ENCODE results near the gene FOXD1. TPM values are rescaled to one million over a fixed set of nuclear protein-coding genes. Genes with fewer than 3 reads are reported as not detected.
A peak's percentile ranks its signal among the peaks of the same experiment; 100 is the strongest.

FOXD1 gene
- total and polyA plus RNA-seq, 2 of the 8 experiments (the other 6 are each of a cell fraction or from before 2014, with no cell fraction given): 0.11 to 1.1 TPM

- peak; percentile 53; the same call in 1 of the 2 replicates for TF ChIP-seq E2F6 (IDR thresholded peaks at IDR 0.05)
- no peak for TF ChIP-seq POLR2AphosphoS5 (IDR thresholded peaks at IDR 0.05; ENCODE audit: low read depth, low read length)
- TF ChIP-seq POLR2A (IDR thresholded peaks at IDR 0.05; ENCODE audit: control extremely low read depth in 1 of 2, low read depth in 2 of 2, low read length in 2 of 2): no peak
- peak; percentile 74 for TF ChIP-seq EZH2 (IDR thresholded peaks at IDR 0.05; ENCODE audit: low read depth, low read length, severe bottlenecking)
- TF ChIP-seq SP4 (IDR thresholded peaks at IDR 0.05; ENCODE audit: low read length): no peak
- TF ChIP-seq CBX5 (IDR thresholded peaks at IDR 0.05; ENCODE audit: low read depth, low read length): no peak
- peak; percentile 53 for TF ChIP-seq MAX (IDR thresholded peaks at IDR 0.05)
- no peak for TF ChIP-seq HDAC2 (IDR thresholded peaks at IDR 0.05; ENCODE audit: borderline replicate concordance in 1 of 2, low read depth in 2 of 2, low read length in 2 of 2)
- no peak for TF ChIP-seq HDAC6 (IDR thresholded peaks at IDR 0.05; ENCODE audit: low read depth, low read length)
- no peak for TF ChIP-seq GABPA (IDR thresholded peaks at IDR 0.05; ENCODE audit: borderline replicate concordance, insufficient read depth, low read length)
- TF ChIP-seq CTBP2 (IDR thresholded peaks at IDR 0.05; ENCODE audit: borderline replicate concordance, insufficient read depth, insufficient read length, low read length): no peak
- peak; percentile 79 for TF ChIP-seq CREB1 (IDR thresholded peaks at IDR 0.05)
- no peak for TF ChIP-seq GTF2F1 (IDR thresholded peaks at IDR 0.05; ENCODE audit: borderline replicate concordance, low read depth, low read length)
- TF ChIP-seq EGR1 (IDR thresholded peaks at IDR 0.05; ENCODE audit: borderline replicate concordance, low read depth, low read length): no peak; the same call in 1 of the 2 replicates
- TF ChIP-seq RFX5 (IDR thresholded peaks at IDR 0.05; ENCODE audit: borderline replicate concordance, low read depth, low read length): no peak
- TF ChIP-seq USF2 (IDR thresholded peaks at IDR 0.05; ENCODE audit: low read length): peak; percentile 72
Observed at GRCh38 chr5:73448463-73449136, at the start of gene FOXD1 (continued).

Measured in H1 (cell line).